ENCODE data around the gene PARVA.

The PARVA gene

GRCh38 chr11:12404436-12404835, 27.1 kb downstream of the PARVA start:
- DNase-seq, result no peak

- DNase-seq, result no peak
Measured at GRCh38 chr11:12408156-12408770, 30.9 kb downstream of the PARVA start.

GRCh38 chr11:12409621-12410005, 32.2 kb downstream of the PARVA start:
- no peak for DNase-seq

- DNase-seq, result no peak
Measured at GRCh38 chr11:12410006-12410728, 32.8 kb downstream of the PARVA start.

- no peak for DNase-seq
Measured at GRCh38 chr11:12411393-12411792, 34.0 kb downstream of the PARVA start.

- DNase-seq, result no peak
Measured at GRCh38 chr11:12411806-12412727, 34.7 kb downstream of the PARVA start.

- no peak for DNase-seq
Measured at GRCh38 chr11:12413141-12414052, 36.0 kb downstream of the PARVA start.

- DNase-seq, result no peak
Measured at GRCh38 chr11:12414611-12415010, 37.2 kb downstream of the PARVA start.

- no peak for DNase-seq
Measured at GRCh38 chr11:12415342-12415966, 38.1 kb downstream of the PARVA start.

GRCh38 chr11:12416552-12416951, 39.2 kb downstream of the PARVA start:
- DNase-seq, result no peak

- no peak for DNase-seq
Measured at GRCh38 chr11:12417691-12418611, 40.6 kb downstream of the PARVA start.

GRCh38 chr11:12420040-12420439, 42.7 kb downstream of the PARVA start:
- no peak for DNase-seq

GRCh38 chr11:12420706-12421105, 43.3 kb downstream of the PARVA start:
- no peak for DNase-seq

- no peak for DNase-seq
Measured at GRCh38 chr11:12421386-12421785, 44.0 kb downstream of the PARVA start.

GRCh38 chr11:12426176-12426575, 48.8 kb downstream of the PARVA start:
- no peak for DNase-seq

GRCh38 chr11:12429155-12429554, 51.8 kb downstream of the PARVA start:
- DNase-seq, result no peak

- DNase-seq, result no peak
Measured at GRCh38 chr11:12430351-12430750, 53.0 kb downstream of the PARVA start.

- DNase-seq, result no peak
Measured at GRCh38 chr11:12430954-12431595, 53.7 kb downstream of the PARVA start.

- no peak for DNase-seq
Measured at GRCh38 chr11:12432507-12432906, 55.1 kb downstream of the PARVA start.

GRCh38 chr11:12433121-12433520, 55.8 kb downstream of the PARVA start:
- no peak for DNase-seq
